Central memory CD8-positive, alpha-beta T cell (primary cell): ENCODE measurements around the gene SERINC4.
"Not testable (repeated sequence)": the region's sequence is repeated elsewhere in the genome, so short reads cannot be mapped to it uniquely, and the experiment has no call there.

ENCODE experiments used
- ATAC-seq: fragments of 150-1000 bp; cut with Tn5 transposase; replicated peaks from 2 replicates; pipeline ENCODE4 v1.10.0; 2022; ENCODE audit warnings: mild to moderate bottlenecking, moderate FRiP score, moderate number of reproducible peaks; ENCODE audit not compliant: poor library complexity, severe bottlenecking; ENCODE audit errors: extremely low read depth
- DNase-seq, 2 donors: peaks; one replicate each; pipeline ENCODE4 v3.0.0; 2021; ENCODE audit warnings: low spot score in 2 of 2
- H3K27ac Mint-ChIP-seq: one replicate; pipeline ENCODE4 v1.8.0; 2022; ENCODE audit warnings: low read depth, mild to moderate bottlenecking, moderate library complexity, mixed read lengths
- H3K27me3 Mint-ChIP-seq: one replicate; pipeline ENCODE4 v1.8.0; 2022; ENCODE audit warnings: mixed read lengths
- H3K36me3 Mint-ChIP-seq: one replicate; pipeline ENCODE4 v1.8.0; 2022; ENCODE audit warnings: mild to moderate bottlenecking, moderate library complexity, mixed read lengths; ENCODE audit not compliant: insufficient read depth
- H3K4me1 Mint-ChIP-seq: one replicate; pipeline ENCODE4 v1.8.0; 2022; ENCODE audit warnings: mixed read lengths
- H3K4me3 Mint-ChIP-seq: one replicate; pipeline ENCODE4 v1.8.0; 2022; ENCODE audit warnings: mild to moderate bottlenecking, moderate library complexity, mixed read lengths
- H3K9me3 Mint-ChIP-seq: one replicate; pipeline ENCODE4 v1.8.0; 2022; ENCODE audit warnings: mixed read lengths

SERINC4 gene

GRCh38 chr15:43799945-43800285 lies at the start of gene SERINC4:
Gene SERINC4, minus strand, starts transcription at chr15:43800220. Its CDS starts 234 bp downstream, at chr15:43799986.
- H3K36me3 Mint-ChIP-seq, result peaks cover 43% of the 10 kb centered on the region
- peak within 1 kb of the TSS; percentile 97 for H3K27ac Mint-ChIP-seq
- H3K4me3 Mint-ChIP-seq, result peak within 1 kb of the TSS; percentile 96
- H3K9me3 Mint-ChIP-seq, result no peaks in the 10 kb centered on the region
- ATAC-seq (no peak), DNase-seq (no peak)
- peaks cover 46% of the 10 kb centered on the region for H3K4me1 Mint-ChIP-seq
- H3K27me3 Mint-ChIP-seq, result no peaks in the 10 kb centered on the region

- DNase-seq (no peak), ATAC-seq (no peak)
- Mint-ChIP-seq H3K27me3 (no peaks in the 10 kb centered on the region), H3K36me3 (peaks cover 57% of the 10 kb centered on the region), H3K4me1 (no peaks in the 10 kb centered on the region), H3K9me3 (no peaks in the 10 kb centered on the region), H3K4me3 (no peak overlapping the region), H3K27ac (no peak overlapping the region)
Observed at GRCh38 chr15:43845421-43845820, 45.4 kb upstream of the SERINC4 start.

- H3K9me3 Mint-ChIP-seq, H3K27me3 Mint-ChIP-seq, DNase-seq: not testable (repeated sequence)
- peak overlapping the region; percentile 30 for H3K4me3 Mint-ChIP-seq
- H3K36me3 Mint-ChIP-seq, result peaks cover 28% of the 10 kb centered on the region
- ATAC-seq, result peak; percentile 14
- peak overlapping the region; percentile 44 for H3K27ac Mint-ChIP-seq
- H3K4me1 Mint-ChIP-seq, result peaks cover 36% of the 10 kb centered on the region
Observed at GRCh38 chr15:43832485-43832884, 32.5 kb upstream of the SERINC4 start.

- H3K4me1 Mint-ChIP-seq, result peaks cover 44% of the 10 kb centered on the region
- not testable (repeated sequence) for ATAC-seq, H3K9me3 Mint-ChIP-seq, DNase-seq, H3K27me3 Mint-ChIP-seq, H3K27ac Mint-ChIP-seq
- peaks cover 23% of the 10 kb centered on the region for H3K36me3 Mint-ChIP-seq
- H3K4me3 Mint-ChIP-seq, result peak overlapping the region; percentile 30
Observed at GRCh38 chr15:43831519-43832052, 31.6 kb upstream of the SERINC4 start.

- ATAC-seq, H3K27ac Mint-ChIP-seq, H3K9me3 Mint-ChIP-seq, DNase-seq, H3K27me3 Mint-ChIP-seq, H3K4me3 Mint-ChIP-seq: not testable (repeated sequence)
- peaks cover 15% of the 10 kb centered on the region for H3K36me3 Mint-ChIP-seq
- H3K4me1 Mint-ChIP-seq, result peaks cover 44% of the 10 kb centered on the region
Observed at GRCh38 chr15:43830691-43831275, 30.8 kb upstream of the SERINC4 start.

- not testable (repeated sequence) for ATAC-seq, H3K9me3 Mint-ChIP-seq, H3K27me3 Mint-ChIP-seq, DNase-seq
- H3K4me3 Mint-ChIP-seq, result peak overlapping the region; percentile 9
- H3K27ac Mint-ChIP-seq, result peak overlapping the region; percentile 53
- H3K4me1 Mint-ChIP-seq, result peaks cover 44% of the 10 kb centered on the region
- H3K36me3 Mint-ChIP-seq, result peaks cover 11% of the 10 kb centered on the region
Observed at GRCh38 chr15:43829951-43830540, 30.0 kb upstream of the SERINC4 start.

GRCh38 chr15:43828061-43828657 lies 28.1 kb upstream of the SERINC4 start:
- Mint-ChIP-seq H3K36me3 (peaks cover 11% of the 10 kb centered on the region), H3K4me3 (peak overlapping the region; percentile 86), H3K27ac (peak overlapping the region; percentile 79), H3K9me3 (no peaks in the 10 kb centered on the region), H3K27me3 (no peaks in the 10 kb centered on the region), H3K4me1 (peaks cover 51% of the 10 kb centered on the region)
- peak; percentile 43 for ATAC-seq
- no peak for DNase-seq

- peak within 1 kb of the TSS; percentile 86 for H3K4me3 Mint-ChIP-seq
- peak; percentile 36 to 40 for DNase-seq
- H3K9me3 Mint-ChIP-seq, result no peaks in the 10 kb centered on the region
- H3K4me1 Mint-ChIP-seq, result peaks cover 48% of the 10 kb centered on the region
- ATAC-seq, result peak; percentile 47
- peaks cover 13% of the 10 kb centered on the region for H3K36me3 Mint-ChIP-seq
- H3K27ac Mint-ChIP-seq, result peak within 1 kb of the TSS; percentile 79
- H3K27me3 Mint-ChIP-seq, result no peaks in the 10 kb centered on the region
Observed at GRCh38 chr15:43826508-43827341, 26.7 kb upstream of the SERINC4 start, which contains the start of gene WDR76. Gene WDR76, plus strand, starts transcription at chr15:43827002. Its CDS starts 31 bp downstream, at chr15:43827033.

- H3K4me3 Mint-ChIP-seq, result peak overlapping the region; percentile 86
- no peak for ATAC-seq
- no peak for DNase-seq
- peaks cover 13% of the 10 kb centered on the region for H3K36me3 Mint-ChIP-seq
- H3K27me3 Mint-ChIP-seq, result no peaks in the 10 kb centered on the region
- peaks cover 50% of the 10 kb centered on the region for H3K4me1 Mint-ChIP-seq
- peak overlapping the region; percentile 79 for H3K27ac Mint-ChIP-seq
- H3K9me3 Mint-ChIP-seq, result no peaks in the 10 kb centered on the region
Observed at GRCh38 chr15:43826029-43826507, 26.0 kb upstream of the SERINC4 start.

GRCh38 chr15:43825305-43825704 lies 25.3 kb upstream of the SERINC4 start:
- DNase-seq, H3K27ac Mint-ChIP-seq, ATAC-seq, H3K27me3 Mint-ChIP-seq, H3K9me3 Mint-ChIP-seq: not testable (repeated sequence)
- peak overlapping the region; percentile 86 for H3K4me3 Mint-ChIP-seq
- peaks cover 51% of the 10 kb centered on the region for H3K4me1 Mint-ChIP-seq
- peaks cover 15% of the 10 kb centered on the region for H3K36me3 Mint-ChIP-seq

- no peaks in the 10 kb centered on the region for H3K9me3 Mint-ChIP-seq
- H3K4me1 Mint-ChIP-seq, result peaks cover 45% of the 10 kb centered on the region
- ATAC-seq, result peak; percentile 80
- peak within 1 kb of the TSS; percentile 96 for H3K27ac Mint-ChIP-seq
- peak within 1 kb of the TSS; percentile 98 for H3K4me3 Mint-ChIP-seq
- no peaks in the 10 kb centered on the region for H3K27me3 Mint-ChIP-seq
- H3K36me3 Mint-ChIP-seq, result peaks cover 15% of the 10 kb centered on the region
- peak; percentile 66 to 80 for DNase-seq
Observed at GRCh38 chr15:43824302-43825246, 24.6 kb upstream of the SERINC4 start, which contains the start of gene MFAP1. Gene MFAP1, minus strand, starts transcription at chr15:43824690. Its CDS starts 121 bp downstream, at chr15:43824569.
